COLO829 (cell line): Measurements from ENCODE around the gene A4GALT.

Source experiments
- DNase-seq: peaks from one replicate; pipeline ENCODE4 v3.0.0; 2012; ENCODE audit warnings: low spot score

A4GALT gene

DNA sequence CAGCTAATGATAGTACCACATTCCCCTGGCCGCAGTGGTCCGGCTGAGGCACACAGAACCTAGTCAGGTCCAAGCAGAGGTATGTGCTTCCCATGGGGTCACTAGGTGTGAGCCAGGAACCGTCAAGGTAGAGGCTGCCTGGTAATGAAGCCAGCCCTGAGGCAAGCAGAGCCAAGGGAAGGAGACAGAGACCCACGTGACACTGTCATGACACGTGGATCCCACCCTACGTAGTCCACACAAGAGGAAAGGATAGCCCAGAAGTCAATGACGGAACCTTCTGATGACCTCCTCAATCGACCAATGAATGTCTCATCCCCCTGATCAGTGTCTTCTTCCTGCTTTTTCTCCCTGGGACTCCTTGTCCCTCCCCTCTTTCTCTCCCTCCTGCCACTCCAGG lies 19.0 kb downstream of the A4GALT start:
- DNase-seq, result no peak

DNA sequence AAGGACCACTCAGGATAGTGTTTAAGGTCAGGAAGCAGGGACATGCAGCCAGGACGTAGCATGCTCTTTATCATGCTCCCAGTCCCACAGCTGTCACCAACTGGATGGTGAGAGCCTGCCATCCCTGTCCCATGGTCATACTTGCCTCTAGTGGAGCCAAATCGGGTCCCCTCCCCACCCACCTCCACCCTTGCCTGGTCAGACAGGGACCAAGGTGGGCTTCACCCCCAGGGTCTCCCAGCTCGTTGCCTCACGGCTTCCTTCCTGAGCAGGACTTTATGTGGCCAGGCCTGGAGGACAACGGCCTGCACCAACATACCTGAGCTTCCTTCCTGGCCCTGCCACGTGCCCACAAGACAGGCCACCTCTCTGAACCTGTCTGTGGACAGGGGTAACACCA lies 19.8 kb downstream of the A4GALT start:
- DNase-seq, result no peak

DNA sequence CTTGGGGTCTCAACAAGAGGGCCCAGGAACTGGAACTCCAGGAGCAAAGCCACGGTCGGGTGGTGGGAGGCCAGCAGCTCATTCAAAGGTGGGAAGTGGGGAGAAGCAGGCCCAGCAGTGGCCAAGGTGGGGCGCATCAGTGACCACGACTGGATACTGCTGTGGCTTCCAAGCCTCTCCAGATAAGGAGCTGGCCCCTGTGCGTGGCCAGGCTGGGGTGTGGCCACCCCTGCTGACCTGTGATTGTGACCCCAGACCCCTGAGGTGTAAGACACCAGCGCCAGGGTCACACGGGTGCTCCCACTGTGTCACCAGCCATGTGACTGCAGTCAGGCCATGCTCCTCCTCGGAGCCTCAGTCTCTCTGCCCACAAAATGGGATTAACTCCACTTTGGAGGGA lies 20.3 kb downstream of the A4GALT start:
- no peak for DNase-seq

DNA sequence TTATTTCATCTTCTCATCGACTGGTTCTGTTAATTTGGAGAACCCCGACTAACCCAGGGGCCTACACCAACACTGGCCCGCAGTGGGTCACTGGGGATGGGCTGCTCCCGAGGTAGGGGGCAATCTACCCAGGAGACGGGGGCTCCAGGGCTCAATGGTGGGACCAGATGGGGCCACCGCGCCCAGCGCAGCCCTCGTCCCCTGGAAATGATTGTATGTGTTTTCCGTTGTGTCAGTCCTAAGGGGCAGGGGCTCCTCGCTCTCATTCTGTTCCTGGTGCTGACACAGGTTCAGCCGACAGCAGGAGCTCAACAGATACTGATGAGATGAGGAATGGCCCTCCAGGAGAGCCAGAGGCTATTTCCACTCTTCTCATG lies 20.7 kb downstream of the A4GALT start:
- no peak for DNase-seq

DNA sequence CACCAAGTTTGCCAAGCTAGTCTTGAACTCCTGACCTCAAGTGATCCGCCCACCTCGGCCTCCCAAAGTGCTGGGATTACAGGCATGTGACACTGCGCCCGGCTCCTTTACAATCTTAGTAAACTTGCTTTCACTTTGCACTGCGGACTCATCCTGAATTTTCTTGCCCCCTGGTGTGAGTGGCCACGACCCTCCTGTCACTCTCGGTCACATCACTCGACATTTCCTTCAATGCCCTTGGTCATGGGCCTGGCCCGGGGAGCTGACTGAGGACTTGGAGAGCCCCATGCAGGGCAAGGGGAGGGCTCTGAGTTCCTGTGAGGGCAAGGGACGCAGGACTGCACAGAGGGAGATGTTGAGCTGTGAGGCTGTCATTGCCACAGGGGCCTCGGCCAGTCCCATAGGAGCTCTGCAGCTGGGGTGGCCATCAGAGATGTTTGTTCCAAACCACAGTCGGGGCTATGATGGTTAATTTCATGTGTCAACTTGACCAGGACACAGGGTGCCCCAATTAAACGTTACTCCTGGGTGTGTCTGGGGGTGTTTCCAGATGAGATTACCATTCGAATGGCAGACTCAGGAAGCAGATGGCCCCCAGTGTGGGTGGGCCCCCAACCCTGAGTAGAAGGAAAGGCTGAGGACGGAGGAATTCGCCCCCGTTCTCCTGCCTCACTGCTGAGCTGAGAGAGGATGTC lies 21.2 kb downstream of the A4GALT start:
- no peak for DNase-seq

DNA sequence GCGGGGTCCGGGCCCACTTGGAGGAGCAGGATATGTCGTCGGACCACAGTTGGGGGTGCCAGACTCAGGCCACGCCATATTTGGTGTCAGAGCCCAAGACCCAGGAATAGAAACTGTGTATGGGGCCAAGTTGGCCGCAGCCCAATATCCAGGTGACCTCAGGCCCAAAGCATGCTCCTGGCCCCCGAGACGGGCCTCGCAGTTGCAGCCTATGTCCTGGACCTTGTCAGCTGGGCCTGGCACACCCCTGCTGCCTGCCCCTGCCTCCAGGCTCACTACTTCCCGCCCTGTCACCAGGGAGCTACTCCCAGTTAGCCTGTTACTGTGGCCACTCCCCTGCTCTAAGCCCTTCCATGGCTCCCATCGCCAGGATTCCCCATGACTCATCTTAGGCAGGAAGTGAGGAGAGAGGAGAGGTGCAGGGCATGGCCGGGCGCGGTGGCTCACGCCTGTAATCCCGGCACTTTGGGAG lies 23.1 kb downstream of the A4GALT start:
- DNase-seq, result no peak

DNA sequence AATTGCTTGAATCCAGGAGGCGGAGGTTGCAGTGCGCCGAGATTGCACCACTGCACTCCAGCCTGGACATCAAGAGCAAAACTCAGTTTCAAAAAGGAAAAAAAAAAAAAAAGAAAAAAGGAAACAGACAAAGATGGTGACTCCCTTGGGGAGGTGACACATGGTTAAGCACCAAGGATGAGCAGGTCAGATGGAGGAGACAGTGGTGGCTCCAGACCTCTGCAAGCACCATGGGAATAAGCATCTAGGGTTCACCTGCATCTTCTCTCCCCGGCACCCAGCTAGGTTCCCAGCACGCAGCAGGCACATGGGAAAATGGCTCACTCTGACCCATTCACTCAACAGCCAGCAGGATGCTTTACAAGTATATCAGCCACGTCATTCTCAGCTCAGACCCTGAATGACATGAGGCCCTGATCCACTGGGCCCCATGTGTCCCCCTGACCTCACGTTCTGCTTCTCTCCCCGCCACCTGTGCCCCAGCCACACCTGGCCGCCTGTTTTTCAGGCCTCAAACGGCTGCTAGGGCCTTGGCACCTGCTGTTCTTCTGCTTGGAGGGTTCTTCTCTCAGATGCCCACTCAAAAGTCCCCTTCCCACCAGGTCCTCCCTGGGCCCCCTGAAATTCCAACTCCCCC lies 24.2 kb downstream of the A4GALT start:
- DNase-seq, result no peak

DNA sequence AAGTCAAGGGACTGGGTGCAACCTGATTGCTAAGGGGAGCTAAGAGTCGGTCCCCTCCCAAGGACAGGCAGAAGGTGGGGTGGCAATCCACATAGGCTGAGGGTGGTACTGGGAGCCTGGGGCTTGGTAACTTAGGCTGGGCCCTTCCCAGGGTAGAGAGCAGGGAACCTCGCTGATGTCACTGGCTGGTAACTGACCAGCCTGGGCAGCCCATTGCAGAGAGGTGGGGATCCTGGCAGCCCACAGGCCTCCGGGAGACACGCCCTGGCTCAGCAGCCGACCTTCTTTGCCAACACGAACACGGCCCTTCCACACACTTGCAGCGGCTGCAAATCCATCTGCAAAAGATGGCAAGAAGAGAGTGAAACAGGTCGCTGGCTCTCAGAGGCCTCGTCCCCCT lies 25.4 kb downstream of the A4GALT start:
- no peak for DNase-seq

DNA sequence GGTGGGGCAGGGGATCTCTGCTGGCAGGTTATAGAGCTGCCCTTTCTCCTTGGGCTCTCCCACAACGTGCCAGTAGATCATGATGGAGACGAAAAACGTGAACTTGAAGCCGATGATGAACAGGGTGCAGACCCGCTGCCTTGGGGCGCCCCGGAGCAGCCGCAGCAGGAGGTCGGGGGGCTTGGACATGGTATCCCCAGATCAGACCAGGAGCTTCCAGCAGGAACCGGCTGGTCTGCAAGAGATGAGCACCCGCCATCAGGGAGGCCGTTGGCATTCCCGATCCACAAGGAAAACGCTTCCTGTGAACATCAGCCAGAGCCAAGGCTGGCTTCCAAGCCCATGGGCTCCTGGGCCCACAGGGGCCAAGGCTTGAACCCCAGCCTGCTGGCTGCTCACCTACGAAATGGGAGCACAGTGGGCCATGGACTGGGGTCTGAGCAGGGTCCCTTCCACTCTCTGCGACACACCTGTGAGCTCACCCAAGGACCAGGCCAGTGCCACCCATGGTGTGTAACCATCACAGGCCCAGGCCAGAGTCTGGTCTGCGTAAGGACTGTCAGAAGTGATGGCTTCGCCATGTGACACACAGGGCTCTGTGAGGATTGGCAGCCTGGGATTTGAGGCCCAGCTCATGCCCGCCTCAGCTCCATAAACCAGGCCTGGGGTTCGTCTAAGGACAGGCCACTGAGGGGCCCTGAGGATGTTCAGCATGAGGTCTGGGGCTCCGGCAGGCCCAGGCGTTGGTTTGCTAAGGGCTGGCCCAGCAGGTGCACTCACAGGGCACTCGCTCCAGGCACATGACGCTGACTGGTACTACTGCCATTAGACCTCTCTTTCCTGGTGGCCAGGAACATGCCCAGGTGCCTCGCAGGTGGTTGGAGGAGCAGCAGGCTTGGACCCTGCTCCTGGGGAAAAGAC lies 26.6 kb downstream of the A4GALT start:
- DNase-seq, result no peak

DNA sequence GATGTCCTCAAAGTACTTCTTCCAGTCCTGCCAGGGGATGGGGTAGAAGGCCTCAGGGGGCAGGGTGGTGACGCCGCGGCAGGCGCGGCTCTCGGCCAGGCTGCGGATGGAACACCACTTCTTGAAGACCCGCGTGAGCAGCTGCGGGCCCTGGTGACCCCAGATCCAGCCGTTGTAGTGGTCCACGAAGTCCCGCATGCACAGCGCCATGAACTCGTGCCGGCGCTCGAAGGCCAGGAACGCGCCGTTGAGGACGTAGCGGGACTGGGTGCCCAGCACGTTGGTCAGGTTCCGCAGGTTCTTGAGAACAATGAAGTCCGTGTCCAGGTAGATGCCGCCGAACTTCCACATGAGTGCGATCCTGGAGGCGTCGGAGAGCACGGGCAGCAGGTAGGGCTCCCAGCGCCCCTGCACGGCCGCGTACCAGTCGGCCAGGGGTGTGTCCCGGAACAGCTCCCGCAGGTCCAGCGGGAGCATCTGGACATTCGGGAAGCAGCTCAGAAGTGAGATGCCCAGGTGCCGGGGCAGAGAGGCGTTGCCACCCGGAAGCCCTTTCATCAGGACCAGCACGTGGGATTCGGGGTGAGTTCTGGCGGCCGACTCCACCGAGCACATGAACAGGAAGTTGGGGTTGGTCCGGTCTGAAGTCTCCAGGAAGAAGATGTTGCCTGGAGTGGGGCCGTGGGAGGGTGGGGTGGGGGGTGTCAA lies 27.5 kb downstream of the A4GALT start:
- DNase-seq, result no peak

DNA sequence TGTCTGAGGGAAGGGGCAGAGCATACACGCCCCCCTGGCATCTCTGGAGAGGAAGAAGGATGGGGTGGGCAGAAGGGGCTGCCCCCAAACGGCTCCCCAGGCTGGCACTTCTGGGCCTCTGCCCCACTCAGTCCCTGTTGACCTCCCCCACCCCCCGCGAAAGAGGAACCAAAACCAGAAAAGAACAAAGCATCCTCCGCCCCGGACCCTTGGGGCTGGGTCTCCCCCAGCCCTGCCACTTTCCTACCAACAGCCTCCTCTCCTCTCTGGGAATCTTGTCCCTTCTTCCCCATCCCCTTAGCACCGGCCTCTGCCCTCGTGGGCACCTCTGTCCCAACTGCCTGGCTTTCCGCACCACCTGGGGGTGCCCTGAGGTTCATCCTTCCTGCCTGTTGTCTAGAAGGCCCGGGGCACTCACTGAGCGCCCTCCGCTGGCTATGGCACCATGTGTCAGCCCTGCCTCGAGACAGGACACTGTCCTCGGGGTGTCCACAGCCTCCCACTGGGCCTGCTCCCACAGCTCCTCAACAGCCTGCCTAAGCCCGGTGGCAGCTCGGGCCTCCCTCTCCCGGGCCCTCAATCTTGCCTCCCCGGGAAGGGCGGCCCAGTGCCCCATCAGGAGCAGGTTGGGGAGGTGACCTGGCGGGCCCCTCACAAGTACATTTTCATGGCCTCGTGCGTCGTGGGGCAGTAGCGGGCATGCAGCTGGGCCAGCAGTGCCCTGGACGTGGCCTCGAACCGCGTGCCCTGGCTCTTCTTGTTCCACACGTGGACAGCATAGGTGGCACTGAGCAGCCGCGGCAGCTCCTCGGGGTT lies 28.2 kb downstream of the A4GALT start:
- no peak for DNase-seq

DNA sequence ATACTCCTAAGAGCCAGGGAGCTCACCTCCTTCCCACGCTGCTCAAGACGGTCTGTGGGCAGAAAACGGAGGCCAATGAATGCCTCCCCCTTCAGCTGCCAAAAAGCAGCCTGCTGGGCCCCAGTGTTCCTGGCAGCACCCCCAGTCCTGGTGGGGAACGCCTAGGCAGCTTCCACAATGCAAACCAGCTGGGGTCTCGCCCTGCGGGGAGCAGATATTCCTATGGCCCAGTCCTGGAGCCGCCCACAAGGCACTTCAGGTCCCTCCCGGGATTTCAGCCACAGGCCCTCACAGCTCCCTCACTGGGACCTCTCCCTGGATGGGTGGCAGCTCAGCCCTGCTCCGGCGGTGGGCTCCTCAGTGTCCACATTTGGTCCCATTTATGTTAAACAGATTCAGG lies 29.2 kb downstream of the A4GALT start:
- DNase-seq, result no peak

DNA sequence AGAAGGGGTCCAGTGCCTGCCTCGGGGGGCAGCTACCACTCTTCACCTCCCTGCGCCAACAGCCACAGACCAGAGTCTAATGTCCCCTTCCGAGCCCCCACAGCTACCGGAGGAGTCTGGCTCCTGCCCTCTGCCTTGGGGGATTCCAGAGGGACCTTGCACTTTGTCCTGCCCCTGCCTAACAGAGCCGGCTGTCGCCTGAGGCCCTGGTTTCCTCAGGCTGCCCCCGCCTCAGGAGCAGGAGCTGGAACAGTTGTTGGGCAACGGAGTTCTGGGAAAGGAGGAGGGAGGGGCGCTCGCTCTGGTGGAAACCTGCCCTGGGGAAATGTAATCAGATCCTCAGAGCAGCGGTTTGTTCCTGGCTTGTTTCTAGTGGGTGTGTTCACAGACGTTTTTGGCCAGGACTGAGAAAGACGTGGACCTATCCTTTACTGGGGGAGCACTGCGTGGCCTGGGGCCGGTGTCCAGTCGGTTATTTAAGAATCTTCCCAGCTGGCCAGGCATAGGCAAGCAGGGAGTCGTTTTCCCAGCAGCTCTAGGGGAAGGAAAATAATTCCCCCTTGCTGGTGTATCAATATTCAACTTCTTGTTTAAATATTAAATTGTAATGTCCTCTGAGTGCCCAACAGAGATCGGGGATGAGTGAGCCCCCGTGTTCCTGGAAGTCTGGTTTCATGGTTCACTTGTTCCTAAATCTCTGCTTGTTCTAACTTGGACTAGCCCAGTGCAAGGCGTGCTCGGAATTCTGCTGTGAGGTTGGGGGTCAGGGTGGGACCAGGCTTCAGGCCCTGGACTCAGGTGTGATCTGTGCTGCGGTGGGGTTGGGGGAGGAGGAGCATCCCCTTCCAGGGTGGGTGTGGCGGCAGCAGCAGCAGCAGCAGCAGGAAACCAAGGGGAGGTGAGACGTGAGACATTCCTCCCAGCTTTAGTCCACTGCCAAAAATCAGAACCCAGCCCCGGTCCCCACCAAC lies 32.1 kb downstream of the A4GALT start:
- peak; percentile 86 for DNase-seq

DNA sequence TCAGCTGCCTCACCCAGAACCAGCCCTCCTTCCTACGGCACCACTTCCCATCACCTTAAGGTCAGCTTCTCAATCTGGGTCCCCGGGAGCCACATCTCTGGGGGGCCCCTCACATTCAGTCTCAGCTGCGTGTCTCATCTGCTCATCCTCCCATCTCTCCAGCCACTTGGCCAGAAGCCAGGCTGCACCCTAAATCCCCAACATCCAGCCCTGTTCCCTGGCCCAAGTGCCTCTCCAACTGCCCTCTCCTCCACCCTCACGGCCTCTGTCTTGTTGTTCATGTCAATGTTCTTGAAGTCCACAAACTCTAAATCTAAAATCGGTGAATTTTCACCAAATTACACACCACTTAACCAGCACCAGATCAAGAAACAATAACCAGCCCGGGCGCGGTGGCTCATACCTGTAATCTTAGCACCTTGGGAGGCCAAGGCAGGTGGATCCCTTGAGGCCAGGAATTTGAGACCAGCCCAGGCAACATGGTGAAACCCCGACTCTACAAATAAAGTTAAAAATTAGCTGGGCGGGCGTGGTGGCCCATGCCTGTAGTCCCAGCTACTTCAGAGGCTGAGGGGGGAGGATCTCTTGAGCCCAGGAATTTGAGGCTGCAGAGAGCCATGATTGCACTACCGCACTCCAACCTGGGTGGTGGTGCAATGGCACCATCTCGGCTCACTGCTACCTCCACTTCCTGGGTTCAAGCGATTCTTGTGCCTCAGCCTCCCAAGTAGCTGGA lies 33.7 kb downstream of the A4GALT start:
- no peak for DNase-seq

DNA sequence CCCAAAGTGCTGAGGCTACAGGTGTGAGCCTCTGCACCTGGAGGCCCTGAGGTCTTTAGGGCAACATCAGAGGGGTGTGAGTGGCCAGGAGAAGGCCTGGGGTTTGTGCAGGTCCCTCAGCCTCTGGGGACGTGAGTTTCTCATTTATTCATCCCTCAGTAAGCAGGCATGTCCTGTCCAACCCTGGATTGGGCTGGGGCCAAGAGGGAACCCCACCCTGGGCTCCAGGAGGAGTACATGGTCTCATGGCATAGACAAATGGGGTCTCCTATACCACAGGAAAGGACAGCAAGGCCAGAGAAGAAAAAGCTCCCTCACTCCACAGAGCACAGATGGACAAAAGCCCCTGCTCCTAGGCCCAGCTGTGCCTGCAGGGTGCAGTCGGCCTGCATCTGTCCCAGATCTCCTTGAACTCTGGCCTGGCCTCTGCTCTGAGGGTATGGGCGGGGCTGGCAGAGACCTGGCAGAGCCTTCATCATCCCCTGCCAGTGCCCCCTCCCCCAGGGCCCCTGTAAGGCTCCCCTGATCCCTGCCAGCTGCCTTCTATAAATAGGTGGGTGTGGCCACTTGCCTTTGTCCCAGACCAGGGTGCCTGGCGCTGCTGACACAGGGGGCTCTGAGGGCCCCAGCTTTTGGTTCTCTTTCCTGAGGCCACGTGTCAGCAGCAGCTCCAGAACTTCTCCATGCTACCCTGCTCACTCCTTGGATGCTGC lies 34.6 kb downstream of the A4GALT start:
- DNase-seq, result no peak

DNA sequence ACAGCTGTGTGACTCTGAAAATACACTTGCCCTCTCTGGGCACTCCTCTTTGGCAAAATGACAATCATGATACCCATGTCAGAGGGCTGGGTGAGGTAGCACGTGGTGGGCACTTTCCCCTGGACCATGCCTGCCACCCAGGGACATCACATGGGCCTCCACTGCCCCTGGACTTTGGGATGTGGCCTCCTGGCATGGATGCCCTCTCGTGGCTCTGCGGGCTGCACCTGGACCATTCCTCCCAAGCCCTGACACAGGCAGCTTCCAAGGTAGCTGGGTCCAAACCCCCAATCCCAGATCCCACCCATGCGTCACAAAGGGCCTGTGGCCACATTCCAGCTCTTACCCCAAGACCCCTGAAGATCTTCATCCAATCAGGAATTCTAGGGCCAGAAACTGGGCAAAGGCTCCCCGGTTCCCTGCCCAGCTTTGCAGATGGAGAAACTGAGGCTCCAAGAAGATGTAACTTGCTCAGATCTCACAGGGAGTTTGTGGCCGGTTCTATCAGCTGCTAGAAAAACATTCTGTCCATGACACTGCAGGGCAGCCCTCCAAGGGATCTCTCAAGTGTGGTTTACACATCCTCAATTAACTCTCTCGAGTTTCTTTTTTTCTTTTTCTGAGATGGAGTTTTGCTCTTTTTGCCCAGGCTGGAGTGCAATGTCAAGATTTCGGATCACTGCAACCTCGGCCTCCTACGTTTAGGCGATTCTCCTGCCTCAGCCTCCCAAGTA lies 36.0 kb downstream of the A4GALT start:
- DNase-seq, result no peak

DNA sequence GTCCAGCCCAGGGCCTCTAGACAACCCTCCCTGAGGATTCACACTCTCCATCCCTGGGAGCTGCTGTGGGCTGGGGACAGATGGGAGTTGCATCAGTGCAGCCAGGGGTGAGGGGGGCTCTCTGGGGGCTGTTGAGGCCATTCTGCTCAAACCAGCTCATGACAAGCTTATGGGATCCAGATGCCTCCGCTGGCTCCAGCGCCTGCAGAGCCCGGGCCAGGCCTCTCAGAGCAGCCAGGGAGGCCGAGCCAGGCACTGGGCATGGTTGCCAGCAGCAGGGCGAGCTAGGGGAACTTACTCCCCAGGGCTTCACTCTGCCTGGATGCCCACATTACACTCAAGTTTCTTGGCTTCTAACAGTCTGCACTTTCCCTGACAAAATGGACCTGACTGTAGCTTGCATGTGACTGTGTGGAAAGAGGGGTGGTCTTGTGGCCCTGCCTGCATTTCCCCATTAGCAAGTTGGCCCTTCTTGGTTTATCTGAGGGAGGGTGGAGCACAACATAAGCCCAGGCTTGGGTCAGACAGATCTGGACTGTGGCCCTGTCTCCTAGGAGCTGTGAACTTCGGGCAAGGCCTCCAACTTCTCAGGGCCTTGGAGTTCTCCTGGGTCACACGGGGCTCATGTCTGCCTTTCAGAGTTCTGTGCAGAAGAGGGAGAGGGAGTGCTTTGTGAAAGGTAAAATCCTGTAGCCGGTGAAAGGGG lies 36.9 kb downstream of the A4GALT start:
- no peak for DNase-seq
